HepG2 (cell line): ENCODE measurements around the gene TPO. TPM values are rescaled to one million over a fixed set of nuclear protein-coding genes. Genes with fewer than 3 reads are reported as not detected.

Experiments used
- ATAC-seq: fragments of 200-7000 bp; cut with Tn5 transposase; 3 replicates; pipeline ENCODE4 v1.9.1; 2020; ENCODE audit warnings: mild to moderate bottlenecking, moderate library complexity
- BruUV-seq: library from RNA; stranded (reverse); fragments of 400-500 nt; replicated peaks from 2 replicates; lab custom pipeline; 2021; lab: Mats Ljungman, UMichigan
- CTCF ChIA-PET: fragments of 300-600 bp; formaldehyde crosslinking; extraction: SDS; loops from one replicate; lab custom pipeline; 2021; ENCODE audit warnings: low total read pairs, inconsistent platforms, low intra/inter-chr PET ratio; lab: Yijun Ruan, JAX
- POLR2A ChIA-PET: fragments of 350-600 bp; sonication (Branson Sonifier 250); formaldehyde crosslinking; loops from one replicate; lab custom pipeline; 2020; ENCODE audit warnings: antibody characterized with exemption, inconsistent platforms; lab: Yijun Ruan, JAX
- DNase-seq: peaks from one replicate; pipeline ENCODE4 v3.0.0-alpha.2; 2015; ENCODE audit warnings: low spot score
- FAIRE-seq: peaks from 3 replicates; lab custom pipeline; 2011; peaks lifted over from hg19 to GRCh38; lab: Jason Lieb, UNC
- H2AFZ ChIP-seq: one replicate; pipeline ENCODE4 v1.6.1; 2011; ENCODE audit warnings: low read length, inconsistent platforms
- H3K27ac ChIP-seq: fragments of 300-600 bp; 3 replicates; pipeline ENCODE4 v1.8.0; 2011; ENCODE audit warnings: mixed run types, mild to moderate bottlenecking, mixed read lengths, low read length, inconsistent platforms; ENCODE audit not compliant: insufficient read depth; ENCODE audit errors: extremely low read length
- H3K27me3 ChIP-seq, 2 experiments: fragments of 200-600 bp in 1 of 2; 2 replicates in 1 of 2; 3 replicates in 1 of 2; pipeline versions ENCODE4 v1.6.0 to v1.8.0; 2011; ENCODE audit warnings: low read length in 2 of 2, mild to moderate bottlenecking in 2 of 2, moderate library complexity in 2 of 2, inconsistent platforms in 1 of 2; ENCODE audit not compliant: insufficient read depth in 2 of 2, control insufficient read depth in 1 of 2
- H3K36me3 ChIP-seq, 2 experiments: fragments of 200-600 bp in 1 of 2; replicated peaks in 1 of 2; 2 replicates in 1 of 2; 3 replicates in 1 of 2; pipeline versions ENCODE4 v1.5.1 to v1.8.0; 2011; ENCODE audit warnings: low read length in 2 of 2, inconsistent platforms in 1 of 2; ENCODE audit not compliant: insufficient read depth in 2 of 2, control insufficient read depth in 1 of 2
- H3K4me1 ChIP-seq: 2 replicates; pipeline ENCODE4 v1.5.1; 2012; ENCODE audit warnings: low read length, inconsistent platforms; ENCODE audit not compliant: insufficient read depth
- H3K4me2 ChIP-seq: 2 replicates; pipeline ENCODE4 v1.6.0; 2011; ENCODE audit warnings: low read depth, low read length, inconsistent platforms
- H3K4me3 ChIP-seq, 3 experiments: fragments of 200-600 bp in 1 of 3; sonication (generic), shearing (Covaris generic) in 1 of 3; replicated peaks in 1 of 3; 2 replicates each; pipeline ENCODE4 v1.5.1; 2011 to 2016; ENCODE audit warnings: low read length in 3 of 3, inconsistent platforms in 2 of 3, low read depth in 2 of 3, mild to moderate bottlenecking in 2 of 3, control low read depth in 1 of 3, mixed read lengths in 1 of 3; ENCODE audit not compliant: insufficient read depth in 1 of 3
- H3K79me2 ChIP-seq: one replicate; pipeline ENCODE4 v1.6.1; 2011; ENCODE audit warnings: low read length, inconsistent platforms; ENCODE audit not compliant: insufficient read depth
- H3K9ac ChIP-seq: 2 replicates; pipeline ENCODE4 v1.6.0; 2011; ENCODE audit warnings: mild to moderate bottlenecking, low read depth, low read length, inconsistent platforms; ENCODE audit not compliant: insufficient read depth
- H3K9me3 ChIP-seq: 2 replicates; pipeline ENCODE4 v1.5.1; 2012; ENCODE audit warnings: mild to moderate bottlenecking, low read length
- H4K20me1 ChIP-seq: 2 replicates; pipeline ENCODE4 v1.6.0; 2011; ENCODE audit warnings: inconsistent platforms, mild to moderate bottlenecking, low read length, moderate library complexity; ENCODE audit not compliant: insufficient read depth
- CREBL2 ChIP-seq: sonication (generic); formaldehyde crosslinking; IDR thresholded peaks from 2 replicates; pipeline ENCODE4 v1.8.1; 2023; ENCODE audit warnings: missing genetic modification reagents, mild to moderate bottlenecking, borderline replicate concordance
- ETV6 ChIP-seq: sonication (generic); formaldehyde crosslinking; conservative IDR thresholded peaks from 2 replicates; pipeline ENCODE4 v1.4.0; 2020; ENCODE audit warnings: missing genetic modification reagents
- GLMP ChIP-seq: sonication (generic); formaldehyde crosslinking; IDR thresholded peaks from 2 replicates; pipeline ENCODE4 v1.9.0; 2021; ENCODE audit warnings: missing genetic modification reagents, mild to moderate bottlenecking, borderline replicate concordance
- GTF2F1 ChIP-seq: fragments of 150-350 bp; IDR thresholded peaks from 2 replicates; pipeline ENCODE4 v1.6.1; 2014; ENCODE audit warnings: low read length
- KLF11 ChIP-seq: IDR thresholded peaks from 2 replicates; pipeline ENCODE4 v1.6.1; 2016; ENCODE audit warnings: missing compliant biosample characterization
- MLX ChIP-seq: IDR thresholded peaks from 2 replicates; pipeline ENCODE4 v1.6.1; 2016
- MNT ChIP-seq: fragments of 450-650 bp; IDR thresholded peaks from 2 replicates; pipeline ENCODE4 v1.6.1; 2016
- NFE2 ChIP-seq: sonication (generic); formaldehyde crosslinking; IDR thresholded peaks from 2 replicates; pipeline ENCODE4 v1.4.0; 2020; ENCODE audit warnings: missing genetic modification reagents
- NR3C1 ChIP-seq: sonication (generic); formaldehyde crosslinking; IDR thresholded peaks from 2 replicates; pipeline ENCODE4 v1.4.0; 2020; ENCODE audit warnings: missing genetic modification reagents
- PAWR ChIP-seq: sonication (generic); formaldehyde crosslinking; IDR thresholded peaks from 2 replicates; pipeline ENCODE4 v1.4.0; 2020; ENCODE audit warnings: missing genetic modification reagents, mild to moderate bottlenecking, borderline replicate concordance
- PCBP1 ChIP-seq: fragments of 200-400 bp; formaldehyde crosslinking; IDR thresholded peaks from 2 replicates; pipeline ENCODE4 v1.6.1; 2017; ENCODE audit warnings: mild to moderate bottlenecking, low read depth, low read length, borderline replicate concordance
- SMAD3 ChIP-seq: sonication (generic); formaldehyde crosslinking; IDR thresholded peaks from 2 replicates; pipeline ENCODE4 v1.4.0; 2020; ENCODE audit warnings: missing genetic modification reagents
- THAP11 ChIP-seq: IDR thresholded peaks from 2 replicates; pipeline ENCODE4 v1.6.1; 2016; ENCODE audit warnings: missing biosample characterization, missing genetic modification reagents
- THRA ChIP-seq: sonication (generic); formaldehyde crosslinking; IDR thresholded peaks from 2 replicates; pipeline ENCODE4 v1.4.0; 2020; ENCODE audit warnings: missing genetic modification reagents, borderline replicate concordance
- TMF1 ChIP-seq: sonication (generic); formaldehyde crosslinking; IDR thresholded peaks from 2 replicates; pipeline ENCODE4 v1.8.1; 2022; ENCODE audit warnings: low read depth, missing genetic modification reagents
- ZBTB46 ChIP-seq: sonication (generic); formaldehyde crosslinking; IDR thresholded peaks from 2 replicates; pipeline ENCODE4 v1.4.0; 2020; ENCODE audit warnings: mild to moderate bottlenecking, missing genetic modification reagents, borderline replicate concordance
- ZNF136 ChIP-seq: sonication (generic); formaldehyde crosslinking; IDR thresholded peaks from 2 replicates; pipeline ENCODE4 v1.8.1; 2022; ENCODE audit warnings: low read depth, mild to moderate bottlenecking, moderate library complexity, missing genetic modification reagents
- ZNF24 ChIP-seq: fragments of 450-650 bp; IDR thresholded peaks from 2 replicates; pipeline ENCODE4 v1.6.1; 2017; ENCODE audit warnings: antibody characterized with exemption, mild to moderate bottlenecking
- ZNF383 ChIP-seq: sonication (generic); formaldehyde crosslinking; IDR thresholded peaks from 2 replicates; pipeline ENCODE4 v1.4.0; 2020; ENCODE audit warnings: missing genetic modification reagents, mild to moderate bottlenecking, borderline replicate concordance
- ZNF746 ChIP-seq: sonication (generic); formaldehyde crosslinking; IDR thresholded peaks from 2 replicates; pipeline ENCODE4 v1.8.0; 2022; ENCODE audit warnings: mild to moderate bottlenecking, missing genetic modification reagents
- WGBS: methylation state at CpG from one replicate; pipeline ENCODE4 v1.1.6; 2017; ENCODE audit warnings: low lambda C conversion rate; 5-methylcytosine and 5-hydroxymethylcytosine counted together
- in situ Hi-C: cut with HindIII; loops from 2 replicates; pipeline ENCODE4 v1.10.0; 2017; ENCODE audit warnings: low pct_unique_long_range_greater_than_20kb; ENCODE audit not compliant: extremely low pct_ligation_motif_present
- intact Hi-C: fragments of 100-400 bp; cut with micrococcal nuclease; formaldehyde crosslinking; loops from one replicate; pipeline ENCODE4 v1.10.0; 2022; ENCODE audit not compliant: unreplicated experiment
- polyA plus RNA-seq, 8 experiments: library from polyadenylated mRNA; depleted of rRNA in 3 of 8; stranded (reverse) in 7 of 8; unstranded in 1 of 8; fragments of >200 nt; fragmentation: Illumina TruSeq in 4 of 8; extraction: Trizol in 4 of 8; gene quantifications; 2 replicates each; pipeline versions ENCODE4 v1.2.1 to v1.2.3, GENCODE V29; 2011 to 2016; ENCODE audit warnings: low read depth in 4 of 8, missing spikeins in 1 of 8, mixed read lengths in 1 of 8; ENCODE audit not compliant: insufficient read depth in 1 of 8
- total RNA-seq, 5 experiments: library from RNA; depleted of rRNA; stranded (reverse); fragments of >200 nt; fragmentation: Illumina TruSeq; extraction: Trizol; gene quantifications; 2 replicates each; pipeline ENCODE4 v1.2.3, GENCODE V29; 2016; ENCODE audit warnings: low read depth in 1 of 5

The TPO gene
- total and polyA plus RNA-seq, 2 of the 13 experiments (the other 11 are each of a cell fraction or from before 2014, with no cell fraction given): not detected

GRCh38 chr2:1427086-1427485 lies 13.8 kb downstream of the TPO start (continued):
- no peak for TF ChIP-seq ZNF136 (CRISPR knock-in tag)
- no peak for TF ChIP-seq TMF1 (CRISPR knock-in tag)
- no peak for TF ChIP-seq ZNF383 (CRISPR knock-in tag)
- no peak for TF ChIP-seq THRA
- TF ChIP-seq MNT: no peak
- TF ChIP-seq PAWR: no peak
- TF ChIP-seq PCBP1: no peak

- Histone ChIP-seq H3K79me2 (no peaks in the 10 kb centered on the region), H4K20me1 (no peaks in the 10 kb centered on the region; the same call in 1 of the 2 replicates), H3K9ac (no peak overlapping the region), H3K4me2 (no peak overlapping the region), H3K4me3 (no peak overlapping the region), H3K36me3 (no peaks in the 10 kb centered on the region), H2AFZ (no peak overlapping the region), H3K9me3 (no peaks in the 10 kb centered on the region), H3K27me3 (peaks cover 0 to 12% of the 10 kb centered on the region in 2 experiments; a peak in 1 of 5 replicates), H3K27ac (no peak overlapping the region), H3K4me1 (no peaks in the 10 kb centered on the region)
- ATAC-seq: no peak
- no peak for FAIRE-seq
- 17% methylated on average over 2 of the region's 2 CpGs for WGBS
- BruUV-seq: no TSS peak
- no peak for DNase-seq
- POLR2A ChIA-PET: no interaction called here
- in situ Hi-C loops: no loop called here
- CTCF ChIA-PET: no interaction called here
- intact Hi-C loops: no loop called here
- TF ChIP-seq THAP11 (CRISPR knock-in tag): no peak
- TF ChIP-seq ZNF746 (CRISPR knock-in tag): no peak
- TF ChIP-seq NR3C1 (CRISPR knock-in tag): no peak
- no peak for TF ChIP-seq MLX
- TF ChIP-seq ZNF24: no peak
- no peak for TF ChIP-seq NFE2 (CRISPR knock-in tag)
- TF ChIP-seq GTF2F1: no peak
- TF ChIP-seq ETV6: no peak
- TF ChIP-seq CREBL2 (CRISPR knock-in tag): no peak
- no peak for TF ChIP-seq KLF11 (CRISPR knock-in tag)
- no peak for TF ChIP-seq ZBTB46 (CRISPR knock-in tag)
- no peak for TF ChIP-seq SMAD3 (CRISPR knock-in tag)
- TF ChIP-seq GLMP (CRISPR knock-in tag): no peak
Measured at GRCh38 chr2:1429895-1430294, 16.6 kb downstream of the TPO start.
